ENCODE results near the gene PTDSS2.

PTDSS2 gene

DNA sequence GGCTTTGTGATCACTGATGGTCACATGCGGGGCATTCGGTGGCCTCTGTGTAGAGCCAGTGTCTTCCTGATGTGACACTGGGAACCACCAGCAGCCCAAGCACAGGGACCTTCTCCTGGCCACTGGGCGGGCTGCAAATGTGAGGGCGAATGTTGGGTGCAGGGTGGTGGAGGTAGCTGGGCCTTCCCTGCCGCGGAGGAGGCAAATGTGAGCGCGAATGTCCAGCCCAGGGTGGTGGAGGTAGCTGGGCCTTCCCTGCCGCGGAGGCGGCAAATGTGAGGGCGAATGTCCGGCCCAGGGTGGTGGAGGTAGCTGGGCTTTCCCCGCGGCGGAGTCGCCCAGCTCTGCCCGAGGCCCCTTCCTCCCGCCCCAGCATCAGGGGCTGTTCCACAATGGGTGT lies 23.3 kb downstream of the PTDSS2 start:
- Histone ChIP-seq H3K27ac (ENCODE audit: poor library complexity, severe bottlenecking) (no peak overlapping the region), H3K4me1 (ENCODE audit: insufficient read depth, poor library complexity, severe bottlenecking) (peaks cover 4% of the 10 kb centered on the region), H3K36me3 (ENCODE audit: low read depth) (0 out of 2 replicates have a peak, but pooled peaks cover 4% of the 10 kb centered on the region), H3K4me3 (ENCODE audit: severe bottlenecking) (no peak overlapping the region), H3K9me3 (ENCODE audit: severe bottlenecking) (no peaks in the 10 kb centered on the region), H3K27me3 (ENCODE audit: insufficient read depth, poor library complexity, severe bottlenecking) (no peaks in the 10 kb centered on the region)
- DNase-seq (ENCODE audit: low spot score) (peak; percentile 52), ATAC-seq (ENCODE audit: low read depth) (no peak)
- TF ChIP-seq, protein P1, sequence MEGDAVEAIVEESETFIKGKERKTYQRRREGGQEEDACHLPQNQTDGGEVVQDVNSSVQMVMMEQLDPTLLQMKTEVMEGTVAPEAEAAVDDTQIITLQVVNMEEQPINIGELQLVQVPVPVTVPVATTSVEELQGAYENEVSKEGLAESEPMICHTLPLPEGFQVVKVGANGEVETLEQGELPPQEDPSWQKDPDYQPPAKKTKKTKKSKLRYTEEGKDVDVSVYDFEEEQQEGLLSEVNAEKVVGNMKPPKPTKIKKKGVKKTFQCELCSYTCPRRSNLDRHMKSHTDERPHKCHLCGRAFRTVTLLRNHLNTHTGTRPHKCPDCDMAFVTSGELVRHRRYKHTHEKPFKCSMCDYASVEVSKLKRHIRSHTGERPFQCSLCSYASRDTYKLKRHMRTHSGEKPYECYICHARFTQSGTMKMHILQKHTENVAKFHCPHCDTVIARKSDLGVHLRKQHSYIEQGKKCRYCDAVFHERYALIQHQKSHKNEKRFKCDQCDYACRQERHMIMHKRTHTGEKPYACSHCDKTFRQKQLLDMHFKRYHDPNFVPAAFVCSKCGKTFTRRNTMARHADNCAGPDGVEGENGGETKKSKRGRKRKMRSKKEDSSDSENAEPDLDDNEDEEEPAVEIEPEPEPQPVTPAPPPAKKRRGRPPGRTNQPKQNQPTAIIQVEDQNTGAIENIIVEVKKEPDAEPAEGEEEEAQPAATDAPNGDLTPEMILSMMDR (IDR thresholded peaks at IDR 0.05; ENCODE audit: poor library complexity, severe bottlenecking), result no peak

DNA sequence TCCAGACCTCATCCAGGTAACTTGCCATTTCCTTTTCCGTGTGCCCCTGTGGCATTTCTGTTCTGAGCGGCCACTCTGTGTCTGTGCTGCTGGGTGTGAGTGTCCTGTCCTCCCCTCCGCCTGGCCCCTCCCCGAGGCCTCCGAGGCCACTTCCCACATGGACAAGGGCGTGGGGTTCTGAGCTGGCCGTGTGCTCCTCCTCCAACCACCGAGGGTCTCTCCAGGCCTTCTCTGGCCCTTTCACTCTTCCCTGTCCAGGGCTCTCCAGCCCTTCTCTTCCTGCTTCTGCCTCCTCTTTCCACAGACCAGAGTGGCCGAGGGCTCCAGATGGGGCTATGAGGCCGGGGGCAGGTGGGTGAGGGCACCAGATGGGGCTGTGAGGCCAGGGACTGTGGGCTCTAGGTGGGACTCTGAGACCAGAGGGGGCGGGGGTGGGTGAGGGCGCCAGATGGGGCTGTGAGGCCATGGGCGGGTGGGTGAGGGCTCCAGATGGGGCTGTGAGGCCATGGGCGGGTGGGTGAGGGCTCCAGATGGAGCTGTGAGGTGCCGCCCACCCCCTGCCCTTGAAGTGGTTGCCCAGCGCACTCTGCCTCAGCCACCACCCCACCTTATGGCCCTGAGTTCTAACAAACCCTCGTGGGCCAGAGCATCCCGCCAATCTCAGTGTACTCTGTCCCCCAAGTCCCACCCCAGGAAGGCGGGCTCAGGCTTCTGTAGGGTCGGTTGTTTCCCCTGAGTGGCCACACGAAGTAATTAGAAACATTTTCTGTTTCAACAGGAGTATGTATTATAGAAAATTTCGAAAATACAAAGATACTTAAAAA lies 24.1 kb downstream of the PTDSS2 start:
- TF ChIP-seq, protein P1 (IDR thresholded peaks at IDR 0.05; ENCODE audit: poor library complexity, severe bottlenecking), result no peak
- Histone ChIP-seq H3K27me3 (ENCODE audit: insufficient read depth, poor library complexity, severe bottlenecking) (no peaks in the 10 kb centered on the region), H3K36me3 (ENCODE audit: low read depth) (peaks cover 4% of the 10 kb centered on the region; the same call in 1 of the 2 replicates), H3K4me1 (ENCODE audit: insufficient read depth, poor library complexity, severe bottlenecking) (peaks cover 4% of the 10 kb centered on the region), H3K27ac (ENCODE audit: poor library complexity, severe bottlenecking) (no peak overlapping the region), H3K4me3 (ENCODE audit: severe bottlenecking) (no peak overlapping the region), H3K9me3 (ENCODE audit: severe bottlenecking) (no peaks in the 10 kb centered on the region)
- ATAC-seq (ENCODE audit: low read depth), result no peak
- DNase-seq (ENCODE audit: low spot score), result no peak

DNA sequence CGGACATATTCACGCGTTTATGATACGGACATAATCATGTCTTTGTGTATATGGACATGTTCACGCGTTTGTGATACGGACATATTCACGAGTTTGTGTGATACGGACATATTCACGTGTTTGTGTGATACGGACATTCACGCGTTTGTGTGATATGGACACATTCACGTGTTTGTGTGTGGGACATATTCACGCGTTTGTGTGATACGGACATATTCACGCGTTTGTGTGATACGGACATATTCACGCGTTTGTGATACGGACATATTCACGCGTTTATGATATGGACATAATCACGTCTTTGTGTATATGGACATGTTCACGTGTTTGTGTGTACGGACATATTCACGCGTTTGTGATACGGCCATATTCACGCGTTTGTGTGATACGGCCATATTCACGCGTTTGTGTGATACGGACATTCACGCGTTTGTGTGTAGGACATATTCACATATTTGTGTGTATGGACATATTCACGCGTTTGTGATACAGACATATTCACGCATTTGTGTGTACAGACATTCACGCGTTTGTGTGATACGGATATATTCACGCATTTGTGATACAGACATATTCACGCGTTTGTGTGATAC lies 24.9 kb downstream of the PTDSS2 start:
- Histone ChIP-seq H3K27me3 (ENCODE audit: insufficient read depth, poor library complexity, severe bottlenecking) (no peaks in the 10 kb centered on the region), H3K27ac (ENCODE audit: poor library complexity, severe bottlenecking) (no peak overlapping the region), H3K4me1 (ENCODE audit: insufficient read depth, poor library complexity, severe bottlenecking) (no peaks in the 10 kb centered on the region), H3K9me3 (ENCODE audit: severe bottlenecking) (no peaks in the 10 kb centered on the region), H3K4me3 (ENCODE audit: severe bottlenecking) (no peak overlapping the region), H3K36me3 (ENCODE audit: low read depth) (peaks cover 4% of the 10 kb centered on the region; the same call in 1 of the 2 replicates)
- ATAC-seq (ENCODE audit: low read depth) (no peak), DNase-seq (ENCODE audit: low spot score) (no peak)
- TF ChIP-seq, protein P1 (IDR thresholded peaks at IDR 0.05; ENCODE audit: poor library complexity, severe bottlenecking), result no peak

DNA sequence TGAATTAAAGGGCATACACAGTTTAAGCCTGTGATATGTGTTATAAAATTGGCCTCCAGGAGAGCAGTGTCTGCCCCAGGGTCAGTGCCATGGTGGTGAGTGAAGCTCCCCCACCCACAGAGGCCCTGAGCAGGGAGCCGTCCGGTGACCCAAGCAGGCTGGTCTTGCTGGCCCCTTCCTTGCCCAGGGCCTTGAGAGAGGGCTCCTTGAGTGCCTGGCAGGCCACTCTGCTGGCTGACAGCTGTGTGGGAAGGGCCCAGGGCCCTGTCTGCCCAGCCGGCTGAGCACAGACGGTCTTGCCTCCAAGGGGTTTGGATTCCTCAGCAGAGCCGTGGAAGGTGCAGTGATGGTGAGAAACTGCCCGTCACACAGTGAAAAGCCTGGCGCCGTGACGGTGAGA lies 25.9 kb downstream of the PTDSS2 start:
- no peaks in the 10 kb centered on the region for H3K27me3 ChIP-seq (ENCODE audit: insufficient read depth, poor library complexity, severe bottlenecking)
- H3K9me3 ChIP-seq (ENCODE audit: severe bottlenecking), result no peaks in the 10 kb centered on the region
- ATAC-seq (ENCODE audit: low read depth) (no peak), DNase-seq (ENCODE audit: low spot score) (no peak)
- TF ChIP-seq, protein P1 (IDR thresholded peaks at IDR 0.05; ENCODE audit: poor library complexity, severe bottlenecking), result no peak
- no peak overlapping the region for H3K4me3 ChIP-seq (ENCODE audit: severe bottlenecking)
- no peaks in the 10 kb centered on the region for H3K4me1 ChIP-seq (ENCODE audit: insufficient read depth, poor library complexity, severe bottlenecking)
- peaks cover 4% of the 10 kb centered on the region; the same call in 1 of the 2 replicates for H3K36me3 ChIP-seq (ENCODE audit: low read depth)
- no peak overlapping the region for H3K27ac ChIP-seq (ENCODE audit: poor library complexity, severe bottlenecking)
